ENCODE data around the gene ASIC5.

- no peak for TF ChIP-seq CTCF (IDR thresholded peaks at IDR 0.05)
- no peak for TF ChIP-seq POLR2A (IDR thresholded peaks at IDR 0.05)
Measured at GRCh38 chr4:155799794-155800123, 66.3 kb downstream of the ASIC5 start.

Measured in lower leg skin (tissue), 3 donors.